SIG-M5 treated with dmso at 0.1 percent for 504 hours (cell line): Measurements from ENCODE around the gene PCGF6.
"Not testable (repeated sequence)": the region's sequence is repeated elsewhere in the genome, so short reads cannot be mapped to it uniquely, and the experiment has no call there.

Experiments
- DNase-seq: peaks from one replicate; lab custom pipeline; 2025; ENCODE audit not compliant: unreplicated experiment; lab: John Stamatoyannopoulos, UW

Gene PCGF6, protein sequence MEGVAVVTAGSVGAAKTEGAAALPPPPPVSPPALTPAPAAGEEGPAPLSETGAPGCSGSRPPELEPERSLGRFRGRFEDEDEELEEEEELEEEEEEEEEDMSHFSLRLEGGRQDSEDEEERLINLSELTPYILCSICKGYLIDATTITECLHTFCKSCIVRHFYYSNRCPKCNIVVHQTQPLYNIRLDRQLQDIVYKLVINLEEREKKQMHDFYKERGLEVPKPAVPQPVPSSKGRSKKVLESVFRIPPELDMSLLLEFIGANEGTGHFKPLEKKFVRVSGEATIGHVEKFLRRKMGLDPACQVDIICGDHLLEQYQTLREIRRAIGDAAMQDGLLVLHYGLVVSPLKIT

DNA sequence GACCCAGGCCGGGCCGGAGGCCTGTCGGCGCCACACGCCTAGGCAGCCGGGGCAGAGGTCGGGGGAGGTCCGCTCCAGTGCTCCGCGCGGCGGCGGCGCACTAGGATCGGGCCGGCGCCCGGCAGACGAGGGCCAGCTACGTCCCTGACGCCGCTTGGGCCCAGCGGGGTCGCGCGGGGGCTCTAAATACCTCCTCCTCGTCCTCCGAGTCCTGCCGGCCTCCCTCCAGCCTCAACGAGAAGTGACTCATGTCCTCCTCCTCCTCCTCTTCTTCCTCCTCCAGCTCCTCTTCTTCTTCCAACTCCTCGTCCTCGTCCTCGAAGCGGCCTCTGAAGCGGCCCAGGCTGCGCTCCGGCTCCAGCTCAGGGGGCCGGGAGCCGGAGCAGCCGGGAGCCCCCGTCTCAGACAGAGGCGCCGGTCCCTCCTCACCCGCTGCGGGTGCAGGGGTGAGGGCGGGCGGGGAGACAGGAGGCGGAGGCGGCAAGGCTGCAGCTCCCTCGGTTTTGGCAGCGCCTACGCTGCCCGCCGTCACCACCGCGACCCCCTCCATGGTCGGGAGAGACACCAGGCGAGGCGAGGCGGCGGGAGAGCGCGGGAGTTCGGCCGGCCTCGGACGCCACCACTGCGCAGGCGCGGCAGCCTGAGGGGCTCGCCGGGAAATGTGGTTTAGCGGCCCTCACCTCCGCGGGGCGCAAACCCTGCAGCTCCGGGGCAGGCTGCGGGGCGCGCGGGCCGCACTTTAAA lies at the start of gene PCGF6:
PCGF6 (minus strand) TSS at position 624 of the 744 bp plus-strand sequence; CDS start at position 550, 74 bp downstream.
- DNase-seq, result peak; percentile 55

DNA sequence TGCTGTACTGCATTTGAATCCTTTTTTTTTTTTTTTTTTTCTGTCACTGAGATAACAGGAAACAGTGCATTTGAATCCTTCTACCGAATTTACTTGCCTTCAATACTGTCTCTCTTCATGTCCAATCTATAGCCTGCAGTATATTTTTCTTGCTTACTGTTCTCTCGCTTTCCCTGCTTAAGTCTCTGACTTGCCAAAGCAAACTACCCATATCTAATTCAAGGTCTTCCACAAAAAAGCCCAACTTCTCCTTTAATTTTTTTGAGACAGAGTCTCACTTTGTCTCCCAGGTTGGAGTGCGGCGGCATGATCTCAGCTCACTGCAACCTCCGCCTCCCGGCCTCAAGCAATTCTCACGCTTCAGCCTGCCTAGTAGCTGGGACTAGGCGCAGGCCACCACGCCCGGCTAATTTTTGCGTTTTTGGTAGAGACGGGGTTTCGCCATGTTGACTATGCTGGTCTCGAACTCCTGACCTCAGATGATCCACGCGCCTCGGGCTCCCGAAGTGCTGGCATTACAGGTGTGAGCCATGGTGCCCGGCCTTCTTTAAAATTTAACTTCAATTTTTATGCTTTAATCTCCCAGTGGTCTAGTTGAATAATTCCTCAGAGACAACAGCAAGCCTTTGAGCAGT lies 46.4 kb upstream of the PCGF6 start:
- DNase-seq, result peak; percentile 3

DNA sequence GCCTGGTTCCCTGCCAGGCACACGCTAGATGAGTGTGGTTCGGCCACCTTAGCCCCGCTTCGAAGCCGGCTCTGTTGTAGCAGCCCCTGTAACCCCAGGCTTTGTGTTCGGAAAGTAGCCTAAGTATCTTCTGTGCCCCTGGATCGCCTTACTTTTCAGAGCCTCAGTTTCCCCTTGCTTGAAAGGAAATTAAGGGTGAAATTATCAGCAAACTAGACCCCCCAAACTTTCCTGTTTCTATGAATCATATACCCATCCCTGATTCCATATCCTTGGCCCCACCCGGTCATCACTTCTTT lies 45.8 kb upstream of the PCGF6 start:
- DNase-seq, result no peak

DNA sequence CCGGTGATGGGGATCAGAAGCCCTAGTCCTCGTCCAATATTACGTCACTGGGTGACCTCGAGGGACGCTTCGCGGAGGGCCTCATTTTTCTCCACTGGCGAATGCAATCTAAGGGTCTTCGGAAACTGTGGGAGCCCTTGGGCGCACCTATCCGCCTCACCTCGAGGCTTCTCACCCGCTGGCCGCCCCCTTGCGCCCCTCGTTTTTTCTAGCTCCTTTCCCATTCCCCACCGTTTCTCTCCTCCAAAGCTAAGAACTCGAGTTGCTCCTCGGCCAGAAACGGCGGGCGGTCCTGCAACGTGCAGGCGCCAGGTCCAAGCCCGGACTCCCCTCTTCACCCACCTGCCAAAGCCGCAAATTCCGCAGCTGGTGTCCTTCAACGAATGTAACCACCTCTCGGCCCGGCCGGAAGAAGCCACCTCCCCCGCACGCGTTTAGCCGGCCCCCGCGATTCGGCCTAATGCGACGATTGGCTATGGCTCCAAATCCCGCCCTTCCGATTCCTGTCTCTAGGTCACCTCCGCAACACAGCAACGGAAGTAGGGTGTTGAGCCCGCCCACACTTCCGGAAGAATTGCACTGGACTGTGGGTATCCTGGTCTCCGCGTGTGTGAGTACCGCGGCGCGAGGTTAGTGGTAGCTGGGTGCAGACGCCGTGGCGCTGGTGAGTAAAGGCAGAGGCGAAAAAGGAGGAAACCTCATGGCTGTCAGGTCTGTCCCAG lies 45.3 kb upstream of the PCGF6 start, which contains the start of the genes ATP5MK and PDCD11:
ATP5MK (minus strand) TSS at position 409 of the 722 bp plus-strand sequence. CDS start 4,018 bp downstream, outside the sequence.
PDCD11 (plus strand) TSS at position 560 of the 722 bp plus-strand sequence. CDS start 1,801 bp downstream, outside the sequence.
- peak; percentile 99 for DNase-seq

DNA sequence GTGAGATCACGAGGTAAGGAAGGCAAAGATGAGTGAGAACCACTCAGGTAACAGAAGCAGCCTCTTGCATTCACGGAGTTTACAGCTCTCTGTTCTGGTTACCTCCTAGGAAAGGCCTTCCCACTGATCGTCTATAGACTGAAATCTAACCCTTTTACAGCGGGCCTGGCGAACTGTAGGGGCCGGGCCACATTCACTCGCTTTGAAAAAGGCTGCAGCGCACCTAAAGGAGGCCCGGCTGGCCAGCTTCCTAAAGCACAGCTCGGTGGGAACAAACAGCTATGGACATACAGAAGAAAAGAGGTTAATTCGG lies 44.8 kb upstream of the PCGF6 start:
- no peak for DNase-seq

DNA sequence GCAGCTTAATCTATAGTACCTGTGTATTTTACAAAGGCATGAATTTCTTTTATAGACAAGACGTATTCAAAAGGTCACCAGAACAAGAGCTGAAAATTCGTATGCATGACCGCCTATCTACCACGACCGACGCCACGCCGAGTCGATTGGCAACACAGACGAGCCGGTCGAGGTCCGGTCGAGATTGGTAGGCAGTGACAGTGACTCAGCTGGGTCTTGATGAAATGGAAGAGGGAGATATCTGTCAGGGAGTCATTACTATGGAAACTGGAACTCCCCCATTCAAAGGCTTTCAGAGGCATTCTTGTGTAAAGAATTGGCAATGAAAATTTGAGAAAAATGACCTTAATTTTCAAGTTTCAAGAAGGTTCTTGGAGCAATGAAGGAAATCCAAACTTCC lies 43.2 kb upstream of the PCGF6 start:
- no peak for DNase-seq

DNA sequence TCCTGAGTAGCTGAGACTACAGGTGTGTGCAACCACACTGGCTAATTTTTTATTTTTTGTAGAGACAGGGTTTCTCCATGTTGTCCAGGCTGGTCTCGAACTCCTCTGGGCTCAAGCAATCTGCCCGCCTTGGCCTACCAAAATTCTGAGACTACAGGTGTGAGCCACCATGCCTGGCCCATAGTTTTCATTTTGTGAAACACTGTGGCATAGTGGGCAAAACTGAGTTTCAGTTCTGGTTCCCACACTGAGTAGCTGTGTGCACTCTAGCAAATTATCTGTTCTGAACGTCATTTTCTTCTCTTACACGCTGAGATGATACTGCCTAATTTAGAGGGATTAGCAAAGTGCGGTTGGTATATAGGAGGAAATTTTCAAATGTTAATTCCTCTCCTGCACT lies 31.8 kb upstream of the PCGF6 start:
- DNase-seq, result no peak

DNA sequence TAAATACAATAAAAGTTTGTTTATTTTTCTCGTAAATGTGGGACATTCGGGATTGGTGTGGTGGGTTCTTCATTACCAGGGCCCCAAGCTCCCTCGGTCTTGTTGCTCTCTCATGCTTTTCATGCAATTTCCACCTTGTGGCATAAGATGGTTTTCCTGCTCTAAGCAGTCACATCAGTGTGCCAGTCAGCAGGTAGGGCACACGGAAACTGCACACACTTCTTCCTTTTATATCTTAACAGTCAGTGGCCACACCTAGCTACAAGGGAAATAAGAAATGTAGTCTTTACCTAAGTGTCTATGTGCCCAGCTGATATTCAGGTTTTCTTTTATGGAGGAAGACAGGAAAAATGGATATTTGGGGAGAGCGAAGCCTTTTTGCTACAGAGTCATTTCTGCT lies 23.3 kb upstream of the PCGF6 start:
- DNase-seq, result no peak

DNA sequence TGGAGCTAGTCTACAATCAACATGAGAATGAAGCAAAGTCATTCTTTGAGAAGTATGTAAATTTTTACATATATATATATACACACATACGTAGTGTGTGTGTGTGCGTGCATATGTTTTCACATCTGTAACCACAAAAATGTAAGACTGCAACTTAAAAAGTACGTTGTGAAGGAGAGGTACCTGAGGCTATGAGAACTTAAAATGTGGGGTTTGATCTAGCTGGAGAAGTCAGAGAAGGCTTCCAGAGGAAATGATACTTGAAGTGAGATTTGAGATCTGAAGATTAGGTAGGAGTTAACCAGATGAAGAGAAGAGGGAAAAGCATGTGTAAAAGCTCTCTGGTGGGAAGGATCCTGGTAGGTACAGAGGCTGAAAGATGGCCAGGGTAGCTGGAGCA lies 22.6 kb upstream of the PCGF6 start:
- DNase-seq, result no peak

DNA sequence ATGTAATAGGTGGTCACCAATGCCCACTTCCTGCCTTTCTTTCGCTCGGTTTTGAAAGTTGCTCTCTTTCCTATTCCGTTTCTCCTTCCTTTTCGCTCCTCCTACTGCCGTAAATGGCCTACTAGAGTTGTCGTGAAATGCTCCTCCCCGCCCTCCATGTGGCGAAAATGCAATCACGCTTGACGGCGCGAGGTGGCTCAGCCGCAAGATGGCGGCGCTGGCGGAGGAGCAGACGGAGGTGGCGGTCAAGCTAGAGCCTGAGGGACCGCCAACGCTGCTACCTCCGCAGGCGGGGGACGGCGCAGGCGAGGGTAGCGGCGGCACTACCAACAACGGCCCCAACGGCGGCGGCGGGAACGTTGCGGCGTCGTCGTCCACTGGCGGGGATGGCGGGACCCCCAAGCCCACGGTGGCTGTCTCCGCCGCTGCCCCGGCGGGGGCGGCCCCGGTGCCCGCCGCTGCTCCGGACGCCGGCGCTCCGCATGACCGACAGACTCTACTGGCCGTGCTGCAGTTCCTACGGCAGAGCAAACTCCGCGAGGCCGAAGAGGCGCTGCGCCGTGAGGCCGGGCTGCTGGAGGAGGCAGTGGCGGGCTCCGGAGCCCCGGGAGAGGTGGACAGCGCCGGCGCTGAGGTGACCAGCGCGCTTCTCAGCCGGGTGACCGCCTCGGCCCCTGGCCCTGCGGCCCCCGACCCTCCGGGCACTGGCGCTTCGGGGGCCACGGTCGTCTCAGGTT lies 17.0 kb upstream of the PCGF6 start, which contains the start of gene TAF5:
TAF5 (plus strand) TSS at position 195 of the 737 bp plus-strand sequence; CDS start at position 209, 14 bp downstream.
- peak; percentile 97 for DNase-seq

DNA sequence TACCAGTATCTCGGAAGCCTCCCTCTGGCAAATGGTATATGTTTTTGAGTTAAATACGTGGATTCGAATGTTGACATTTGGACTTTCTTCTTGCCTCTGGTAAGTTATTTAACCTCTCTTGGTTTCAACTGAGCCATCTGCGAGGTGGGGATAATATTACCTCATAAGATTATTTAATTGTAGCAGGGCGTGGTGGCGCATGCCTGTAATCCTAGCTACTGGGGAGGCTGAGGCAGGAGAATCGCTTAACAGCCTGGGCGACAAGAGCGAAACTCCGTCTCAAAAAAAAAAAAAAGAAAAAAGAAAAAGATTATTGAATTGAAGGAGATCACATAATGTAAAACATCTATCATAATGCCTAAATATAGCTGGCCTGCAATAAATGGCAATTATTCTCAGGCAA lies 16.4 kb upstream of the PCGF6 start:
- no peak for DNase-seq

DNA sequence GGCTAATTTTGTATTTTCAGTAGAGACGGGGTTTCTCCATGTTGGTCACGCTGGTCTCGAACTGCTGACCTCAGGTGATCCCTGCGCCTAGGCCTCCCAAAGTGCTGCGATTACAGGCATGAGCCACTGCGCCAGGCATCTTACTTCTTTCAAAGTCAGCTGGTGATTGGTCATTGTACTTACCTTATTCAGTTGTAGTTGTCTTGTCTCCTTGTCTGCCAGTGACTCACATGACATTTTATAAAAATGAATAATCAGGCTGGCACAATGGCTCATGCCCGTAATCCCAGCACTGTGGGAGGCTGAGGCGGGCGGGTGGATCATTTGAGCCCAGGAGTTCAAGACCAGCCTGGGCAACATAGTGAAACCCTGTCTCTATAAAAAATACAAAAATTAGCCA lies 9.9 kb upstream of the PCGF6 start:
- DNase-seq, result not testable (repeated sequence)

DNA sequence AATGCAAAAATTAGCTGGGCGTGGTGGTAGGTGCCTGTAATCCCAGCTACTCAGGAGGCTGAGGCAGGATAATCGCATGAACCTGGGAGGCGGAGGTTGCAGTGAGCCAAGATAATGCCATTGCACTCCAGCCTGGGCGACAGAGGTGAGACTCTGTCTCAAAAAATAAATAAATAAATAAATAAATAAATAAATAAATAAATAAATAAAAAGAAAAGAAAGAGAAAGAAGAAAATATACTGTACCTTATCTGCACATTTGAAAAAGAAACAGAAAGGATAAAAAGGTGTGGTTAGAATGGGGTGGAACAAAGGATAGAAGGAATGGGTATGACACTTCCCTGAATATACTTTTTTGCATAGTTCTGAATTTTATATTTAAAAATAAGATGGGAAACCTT lies 8.6 kb upstream of the PCGF6 start:
- not testable (repeated sequence) for DNase-seq

DNA sequence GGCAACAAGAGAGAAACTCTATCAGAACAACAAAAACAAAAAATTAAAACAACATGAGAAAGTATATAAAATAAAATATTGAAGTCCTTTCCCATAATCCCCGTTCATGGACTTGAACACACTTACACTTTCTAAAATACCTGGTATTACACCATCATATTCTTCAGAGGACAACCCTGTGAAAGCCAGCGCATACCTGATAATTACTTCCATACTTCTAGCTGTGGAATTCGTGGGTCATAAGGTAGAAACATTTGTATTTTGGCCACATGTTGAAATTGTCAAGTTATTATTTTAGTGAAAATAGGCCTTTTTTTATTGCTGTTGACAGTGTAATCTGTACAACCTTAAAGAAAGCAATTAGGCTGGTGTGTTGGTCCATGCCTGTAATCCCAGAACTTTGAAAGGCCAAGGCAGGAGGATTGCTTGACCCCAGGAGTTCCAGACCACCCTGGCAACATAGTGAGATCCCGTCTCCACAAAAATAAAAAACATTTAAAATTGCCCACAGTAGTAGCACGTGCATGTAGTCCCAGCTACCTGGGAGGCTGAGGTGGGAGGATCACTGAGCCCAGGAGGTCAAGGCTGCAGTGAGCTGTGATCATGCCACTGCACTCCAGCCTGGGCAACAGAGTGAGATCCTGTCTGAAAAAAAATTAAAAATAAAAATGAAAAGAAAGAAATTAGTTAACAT lies 5.1 kb upstream of the PCGF6 start:
- no peak for DNase-seq

DNA sequence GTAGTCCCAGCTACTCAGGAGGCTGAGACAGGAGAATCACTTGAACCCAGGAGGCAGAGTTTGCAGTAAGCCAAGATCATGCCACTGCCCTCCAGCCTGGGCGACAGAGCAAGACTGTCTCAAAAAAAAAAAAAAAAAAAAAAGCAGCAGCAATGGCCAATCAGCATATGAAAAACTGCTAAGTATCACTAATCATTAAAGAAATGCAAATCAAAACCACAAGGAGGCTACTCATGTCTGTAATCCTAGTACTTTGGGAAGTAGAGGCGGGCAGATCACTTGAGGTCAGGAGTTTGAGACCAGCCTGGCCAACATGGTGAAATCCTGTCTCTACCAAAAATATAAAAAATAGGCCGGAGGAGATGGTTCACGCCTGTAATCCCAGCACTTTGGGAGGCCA lies 3.6 kb upstream of the PCGF6 start:
- not testable (repeated sequence) for DNase-seq

DNA sequence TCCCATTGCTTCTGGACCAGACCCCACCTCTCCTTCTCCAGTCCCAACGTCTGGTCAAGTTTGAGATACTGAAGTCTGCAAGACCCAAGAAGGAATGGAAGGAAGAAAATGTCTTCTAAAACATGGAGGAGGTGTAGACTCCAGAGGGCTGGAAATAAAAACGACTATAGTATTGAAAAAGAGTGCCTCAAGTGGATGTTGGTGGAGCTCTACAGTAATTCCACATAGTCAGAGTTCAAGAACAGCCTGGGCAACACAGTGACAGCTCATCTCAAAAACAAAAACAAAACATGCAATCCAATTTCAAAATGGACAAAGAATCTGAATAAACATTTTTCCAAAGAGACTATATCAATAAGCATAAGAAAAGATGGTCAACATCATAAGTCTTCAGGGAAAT lies 2.3 kb upstream of the PCGF6 start:
- DNase-seq, result no peak

DNA sequence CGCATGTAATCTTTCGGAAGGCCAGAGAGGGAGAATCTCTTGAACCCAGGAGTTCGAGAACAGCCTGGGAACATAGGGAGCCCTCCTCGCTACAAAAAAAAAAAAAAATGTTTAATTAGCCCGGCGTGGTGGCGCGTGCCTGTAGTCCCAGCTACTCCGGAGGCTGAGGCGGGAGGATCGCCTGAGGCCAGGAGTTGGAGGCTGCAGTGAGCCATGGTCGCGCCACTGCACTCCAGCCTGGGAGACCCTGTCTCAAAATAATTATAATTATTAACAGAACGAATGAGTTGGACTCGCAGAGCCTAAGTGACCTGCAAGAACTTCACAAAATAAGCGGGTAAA lies 794 bp downstream of the PCGF6 start:
- no peak for DNase-seq

DNA sequence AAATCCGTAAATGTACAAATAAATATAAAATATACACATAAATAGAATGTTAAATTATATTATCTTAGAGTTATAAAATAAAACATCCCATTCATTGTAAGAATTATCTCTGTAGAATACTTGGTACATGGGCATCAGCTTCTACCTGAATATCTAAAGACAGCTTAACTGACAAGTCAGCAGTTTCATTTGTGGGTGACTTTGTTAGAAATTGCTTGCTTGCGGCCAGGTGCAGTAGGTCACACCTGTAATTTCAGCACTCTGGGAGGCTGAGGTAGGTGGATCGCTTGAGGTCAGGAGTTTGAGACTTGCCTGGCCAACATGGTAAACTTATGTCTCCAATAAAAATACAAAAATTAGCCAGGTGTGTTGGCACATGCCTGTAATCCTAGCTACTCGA lies 14.6 kb downstream of the PCGF6 start:
- no peak for DNase-seq

DNA sequence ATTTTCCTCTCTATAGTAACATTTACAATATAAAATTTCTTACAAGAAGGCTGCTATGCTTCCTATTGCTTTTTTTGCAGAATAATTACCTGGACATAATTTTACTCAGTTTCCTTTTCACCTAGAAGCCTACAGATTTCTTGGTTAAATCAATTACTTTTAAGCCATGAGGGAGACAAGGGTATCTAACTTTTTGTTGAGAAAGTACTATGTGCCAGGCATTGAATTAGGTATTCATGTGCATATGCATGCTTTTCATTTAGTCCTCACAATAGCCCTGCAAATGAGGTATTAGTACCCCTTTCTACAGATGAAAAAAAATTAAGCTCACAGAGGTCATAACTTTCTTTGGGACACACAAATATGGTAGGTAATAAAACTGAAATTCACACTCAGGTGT lies 16.4 kb downstream of the PCGF6 start:
- no peak for DNase-seq

DNA sequence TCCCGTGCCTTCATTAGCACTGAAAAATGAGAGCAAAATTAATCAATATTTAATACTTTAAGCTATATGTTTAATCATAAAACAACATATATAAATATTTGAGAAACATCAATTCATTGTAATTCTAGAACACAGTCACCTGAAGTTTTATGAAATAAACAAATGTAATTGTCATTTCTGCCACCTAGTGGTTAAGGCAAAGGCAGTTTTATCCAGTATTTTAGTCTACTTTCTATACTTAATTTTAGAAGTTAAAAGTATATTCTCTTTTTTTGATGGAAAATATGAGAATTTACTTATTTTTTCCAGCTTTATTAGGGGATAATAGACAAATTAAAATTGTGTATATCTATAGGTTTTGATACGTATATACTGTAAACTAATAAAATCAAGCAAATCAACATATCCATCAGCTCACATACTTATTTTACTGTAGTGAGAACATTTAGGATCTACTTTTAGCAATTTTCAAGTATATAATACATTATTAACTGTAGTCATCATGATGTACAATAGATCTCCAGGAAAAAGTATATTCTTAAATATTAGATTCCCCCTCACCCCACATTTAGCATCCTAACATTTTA lies 16.9 kb downstream of the PCGF6 start:
- DNase-seq, result peak; percentile 13
